RPMI7951 (cell line): Measurements from ENCODE around the gene CHMP4B. TPM values are rescaled to one million over a fixed set of nuclear protein-coding genes. Genes with fewer than 3 reads are reported as not detected.
"Not testable (repeated sequence)": the region's sequence is repeated elsewhere in the genome, so short reads cannot be mapped to it uniquely, and the experiment has no call there.

Experiments
- DNase-seq: peaks from one replicate; pipeline ENCODE4 v3.0.0-alpha.2; 2012; ENCODE audit warnings: low read depth
- total RNA-seq: library from RNA; depleted of rRNA; stranded (reverse); fragments of >200 nt; shearing (Covaris generic); gene quantifications from 2 replicates; pipeline ENCODE4 v1.2.3, GENCODE V29; 2014

Gene CHMP4B
- total RNA-seq, 1 experiment from 2014 or later: 54.1 TPM

DNA sequence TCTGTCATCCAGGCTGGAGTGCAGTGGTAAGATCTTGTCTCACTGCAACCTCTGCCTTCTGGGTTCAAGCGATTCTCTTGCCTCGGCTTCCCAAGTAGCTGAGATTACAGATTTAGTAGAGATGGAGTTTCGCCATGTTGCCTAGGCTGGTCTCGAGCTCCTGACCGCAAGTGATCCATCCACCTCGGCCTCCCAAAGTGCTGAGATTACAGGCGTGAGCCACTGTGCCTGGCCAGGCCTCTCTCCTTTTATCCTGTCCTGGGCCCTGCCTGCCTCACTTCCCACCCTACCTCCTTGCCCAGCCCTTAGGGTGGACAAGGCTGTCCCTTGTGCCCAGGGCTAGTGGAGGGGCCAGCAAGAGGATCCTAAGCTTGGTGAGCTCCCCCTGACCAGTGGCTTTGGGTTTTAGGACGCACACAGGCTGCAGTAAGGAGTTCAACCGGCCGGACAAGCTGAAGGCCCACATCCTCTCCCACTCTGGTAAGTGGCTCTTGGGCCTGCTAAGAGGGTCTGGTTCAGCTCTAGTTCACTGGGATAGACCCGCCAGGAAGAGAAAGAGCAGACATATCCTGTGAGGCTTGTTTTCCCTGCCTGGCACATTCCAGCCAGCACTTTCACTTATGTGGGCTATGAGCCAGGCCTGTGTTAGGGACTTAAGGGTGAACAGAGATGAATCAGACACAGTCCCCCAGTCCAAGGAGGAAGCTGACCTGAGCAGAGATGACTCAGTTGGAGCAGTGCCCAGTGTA is 21.9 kb upstream of the CHMP4B start:
- peak; percentile 98 for DNase-seq

DNA sequence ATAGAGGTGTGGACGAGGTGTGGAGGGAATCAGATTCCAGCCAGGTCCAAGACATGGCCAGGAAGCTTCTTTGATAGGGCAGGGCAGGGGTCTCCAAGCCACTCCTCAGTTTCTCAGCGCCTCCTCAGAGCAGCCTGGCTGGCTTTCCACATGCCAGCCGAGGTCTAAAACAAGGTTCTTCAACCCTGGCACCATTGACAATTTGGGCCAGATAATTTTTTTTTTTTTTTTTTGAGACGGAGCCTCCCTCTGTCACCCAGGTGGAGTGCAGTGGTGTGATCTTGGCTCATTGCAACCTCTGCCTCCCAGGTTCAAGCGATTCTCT is 21.3 kb upstream of the CHMP4B start:
- no peak for DNase-seq

DNA sequence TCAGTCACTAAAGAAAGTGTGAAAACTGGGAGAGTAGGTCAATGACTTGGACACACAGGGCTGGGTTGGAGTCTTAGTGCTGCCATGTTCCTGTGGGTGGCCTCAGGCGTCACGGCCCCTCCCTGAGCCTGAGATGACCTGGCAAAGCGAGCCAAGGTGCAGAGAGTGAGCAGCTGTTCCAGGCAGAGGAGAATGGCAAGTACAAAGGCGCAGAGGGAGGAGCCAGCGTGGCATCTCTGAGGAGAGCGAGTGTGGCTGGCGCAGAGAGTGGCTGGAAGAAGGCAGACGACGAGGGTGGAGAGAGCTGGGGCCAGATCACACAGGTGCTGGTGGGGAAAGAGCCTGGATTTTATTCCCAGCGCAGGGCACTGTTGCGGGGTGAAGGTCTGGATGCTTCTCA is 20.6 kb upstream of the CHMP4B start:
- no peak for DNase-seq

DNA sequence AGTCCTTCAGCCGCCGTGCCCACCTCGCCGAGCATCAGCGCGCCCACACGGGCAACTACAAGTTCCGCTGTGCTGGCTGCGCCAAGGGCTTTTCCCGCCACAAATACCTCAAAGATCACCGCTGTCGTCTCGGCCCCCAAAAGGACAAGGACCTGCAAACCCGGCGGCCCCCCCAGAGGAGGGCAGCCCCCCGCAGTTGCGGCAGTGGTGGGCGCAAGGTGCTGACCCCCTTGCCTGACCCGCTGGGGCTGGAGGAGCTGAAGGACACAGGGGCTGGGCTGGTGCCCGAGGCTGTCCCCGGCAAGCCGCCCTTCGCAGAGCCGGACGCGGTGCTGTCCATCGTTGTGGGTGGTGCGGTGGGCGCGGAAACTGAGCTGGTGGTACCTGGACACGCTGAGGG is 20.1 kb upstream of the CHMP4B start:
- no peak for DNase-seq

DNA sequence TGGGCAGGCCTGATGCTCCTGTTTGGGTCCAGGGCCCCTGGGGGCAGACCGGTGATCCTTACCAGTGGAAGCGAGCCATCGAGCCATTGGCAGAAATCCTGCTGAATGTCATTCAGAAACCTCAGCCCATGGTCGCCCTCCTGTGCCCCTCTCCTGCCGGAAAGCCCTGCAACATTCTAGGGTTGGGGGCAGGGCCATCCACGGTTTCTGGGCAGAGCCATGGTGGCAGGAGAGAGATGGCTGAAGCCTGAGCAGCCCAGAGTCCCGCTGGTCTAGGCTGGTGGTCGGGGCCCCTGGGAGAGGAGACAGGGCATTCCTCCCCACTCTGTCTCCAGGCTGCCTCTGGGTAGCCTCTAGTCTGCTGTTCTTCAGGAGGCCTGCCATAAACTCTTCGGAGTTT is 19.6 kb upstream of the CHMP4B start:
- no peak for DNase-seq

DNA sequence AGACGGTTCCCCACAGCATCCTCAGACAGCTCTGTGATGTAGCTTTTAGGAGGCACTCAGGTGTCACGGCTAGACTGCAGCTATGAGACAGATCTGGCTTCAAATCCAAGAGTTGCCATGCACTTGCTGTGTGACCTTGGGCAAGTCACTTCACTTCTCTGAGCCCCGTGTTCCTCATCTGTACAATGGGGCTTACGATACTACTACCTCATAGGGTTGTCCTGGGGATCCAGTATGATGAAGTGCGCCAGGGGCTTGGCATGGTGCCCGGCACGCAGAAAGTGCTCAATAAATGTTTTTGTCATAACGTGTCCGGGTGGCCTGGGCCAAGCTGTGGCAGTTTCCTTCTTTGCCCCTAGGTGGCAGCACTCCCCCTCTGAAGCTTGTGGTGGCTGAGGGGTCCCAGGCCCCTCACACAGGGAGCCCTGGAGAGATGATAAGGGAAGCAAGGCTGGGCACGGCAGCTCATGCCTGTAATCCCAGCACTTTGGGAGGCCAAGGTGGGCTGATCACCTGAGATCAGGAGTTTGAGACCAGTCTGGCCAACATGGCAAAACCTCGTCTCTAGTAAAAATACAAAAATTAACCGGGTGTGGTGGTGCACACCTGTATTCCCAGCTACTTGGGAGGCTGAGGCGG is 19.1 kb upstream of the CHMP4B start:
- DNase-seq: peak; percentile 23

DNA sequence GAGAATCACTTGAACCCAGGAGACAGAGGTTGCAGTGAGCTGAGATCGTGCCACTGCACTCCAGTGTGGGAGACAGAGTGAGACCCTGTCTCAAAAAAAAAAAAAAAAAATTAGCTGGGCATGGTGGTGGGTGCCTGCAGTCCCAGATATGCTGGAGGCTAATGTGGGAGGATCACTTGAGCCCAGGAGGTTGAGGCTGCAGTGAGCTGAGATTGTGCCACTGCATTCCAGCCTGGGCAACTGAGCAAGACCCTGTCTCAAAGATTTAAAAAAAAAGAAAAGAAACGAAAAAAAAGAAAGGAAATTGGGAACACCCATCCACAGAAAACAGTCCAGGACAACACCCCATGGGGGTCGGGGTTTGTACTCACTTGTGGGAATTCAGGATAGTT is 18.6 kb upstream of the CHMP4B start:
- not testable (repeated sequence) for DNase-seq

DNA sequence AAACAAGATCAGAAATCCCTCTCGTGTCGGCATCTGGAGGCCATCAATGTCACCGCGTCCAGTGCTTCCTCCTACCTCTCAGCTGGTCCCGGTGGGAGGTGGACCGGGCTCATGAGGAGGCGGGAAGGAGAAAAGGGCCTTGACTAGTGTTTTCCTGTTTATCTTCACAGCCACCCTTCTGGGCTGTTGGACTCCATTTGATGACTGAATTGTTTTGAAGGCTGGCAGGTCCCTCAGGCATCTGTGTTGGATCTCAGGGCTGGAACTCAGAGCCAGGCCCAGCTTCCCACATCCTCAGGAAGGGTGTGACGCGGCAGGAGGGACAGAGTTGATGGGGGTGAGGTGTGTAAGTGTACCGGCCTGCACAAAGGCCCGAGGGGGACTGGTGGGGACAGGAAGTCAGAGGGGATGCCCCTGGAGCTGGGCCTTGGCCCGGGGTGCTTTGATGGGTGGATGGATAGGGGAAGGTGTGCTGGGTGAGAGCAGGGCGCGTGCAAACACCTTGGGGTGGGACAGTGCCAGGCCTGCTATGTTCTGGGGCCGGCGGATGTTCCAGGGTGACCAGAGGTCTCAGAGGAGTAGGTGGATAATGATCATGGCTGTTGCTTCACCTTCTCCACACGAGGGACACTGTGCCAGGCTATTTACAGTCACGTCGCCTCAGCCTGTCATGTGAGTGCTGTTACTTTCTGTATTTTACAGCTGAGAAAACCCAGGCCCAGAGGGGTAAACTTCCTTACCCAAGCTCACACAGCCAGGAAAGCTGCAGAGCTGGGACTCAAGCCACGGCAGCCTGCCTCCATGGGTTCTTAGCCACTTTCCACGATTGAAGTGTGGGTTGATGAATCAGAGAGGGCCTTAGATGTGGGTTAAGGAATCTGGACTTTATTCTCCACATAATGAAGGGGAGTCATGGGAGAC is 17.9 kb upstream of the CHMP4B start:
- peak; percentile 74 for DNase-seq

DNA sequence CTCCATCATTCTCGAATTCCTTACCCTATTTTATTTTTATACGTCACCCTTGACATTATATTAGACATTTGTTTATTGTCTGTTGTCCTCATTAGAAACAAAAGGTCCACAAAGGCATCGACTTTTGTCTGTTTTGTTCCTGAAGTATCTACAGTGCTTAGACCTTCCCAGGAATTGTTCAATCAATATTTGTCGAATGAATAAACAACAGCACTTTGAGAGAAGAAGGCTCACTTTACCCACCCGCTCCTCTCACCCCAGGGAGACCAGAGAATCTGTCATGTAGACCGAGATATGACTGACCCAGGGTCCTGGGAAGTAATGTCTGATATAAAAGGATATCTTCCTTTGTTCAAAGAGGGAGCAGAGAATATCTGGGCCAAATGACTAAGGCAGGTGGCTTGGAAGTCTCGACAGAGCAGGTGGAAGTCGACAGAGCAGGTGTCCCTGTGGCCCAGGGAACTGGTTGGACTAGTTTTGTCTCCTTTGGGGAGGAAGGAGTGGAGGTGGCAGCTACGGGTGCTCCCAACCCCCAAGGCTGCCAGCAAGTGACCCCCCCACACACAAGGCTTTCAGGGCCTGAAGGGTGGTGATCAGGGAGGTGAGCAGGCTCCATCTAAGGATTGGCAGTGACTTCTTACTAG is 14.8 kb upstream of the CHMP4B start:
- DNase-seq: no peak

DNA sequence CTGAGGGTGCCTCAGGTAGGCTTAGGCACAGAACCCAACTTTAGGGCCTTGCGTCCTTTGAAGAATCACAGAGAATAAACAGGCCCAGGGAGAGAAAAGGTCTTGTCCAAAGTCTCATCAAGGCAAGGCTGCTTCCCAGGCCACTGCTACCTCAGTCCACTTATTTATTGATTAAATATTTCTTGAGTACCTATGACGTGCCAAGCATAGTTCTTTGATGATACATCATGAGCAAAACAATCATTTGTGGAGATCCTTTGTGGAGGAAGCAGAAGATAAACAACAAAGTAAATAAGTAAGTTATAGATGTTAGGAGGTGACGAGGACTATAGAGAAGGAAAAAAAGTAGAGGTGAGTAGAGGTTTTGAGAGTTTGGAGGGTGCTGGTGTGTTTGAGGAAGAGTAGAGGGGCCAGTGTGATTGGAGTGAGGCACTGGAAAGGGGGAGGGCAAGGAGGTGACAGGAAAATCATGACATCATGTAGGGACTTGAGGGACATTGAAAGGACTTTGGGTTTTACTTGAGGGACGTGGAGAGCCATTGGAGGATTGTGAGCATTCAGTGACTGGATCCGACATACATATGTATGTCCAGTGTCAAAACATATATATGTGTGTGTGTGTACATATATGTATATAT is 14.1 kb upstream of the CHMP4B start:
- DNase-seq: no peak

DNA sequence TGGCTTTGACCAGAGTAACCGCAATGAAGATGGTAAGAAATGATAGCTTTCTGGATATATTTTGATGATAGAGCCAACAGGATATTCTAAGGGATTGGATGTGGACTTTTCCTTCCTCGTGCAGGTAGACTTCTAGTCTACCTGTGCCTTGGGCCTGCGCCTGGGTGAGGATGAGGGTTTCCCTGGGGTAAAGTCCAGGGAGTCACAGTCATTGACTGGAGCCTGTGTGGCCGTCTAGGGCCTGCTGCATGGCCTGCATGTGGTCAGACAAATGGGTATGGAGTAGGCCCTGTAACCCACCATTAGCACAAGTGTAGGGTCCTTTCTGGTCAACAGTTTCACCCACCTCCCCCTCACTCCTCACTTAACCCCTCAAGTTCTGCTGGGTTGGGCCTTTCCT is 12.7 kb upstream of the CHMP4B start:
- DNase-seq: no peak

DNA sequence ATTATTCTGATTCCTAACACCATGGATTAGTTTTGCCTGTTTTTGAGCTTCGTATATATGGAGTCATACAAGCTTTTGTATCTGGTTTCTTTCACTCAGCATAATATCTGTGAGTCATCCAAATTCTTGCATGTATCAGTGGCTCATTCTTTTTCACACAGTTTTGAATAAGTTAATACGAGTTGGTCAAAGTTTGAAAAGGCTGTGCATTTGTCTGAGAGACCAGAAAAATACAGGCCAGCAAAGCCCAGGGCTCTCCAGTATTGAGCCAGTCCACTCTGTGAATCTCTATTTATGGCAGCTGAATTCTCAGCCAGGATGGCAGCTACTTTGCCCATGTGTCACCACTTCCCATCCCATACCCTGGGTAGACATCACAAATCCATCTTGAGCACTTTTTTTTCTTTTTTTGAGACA is 7.2 kb upstream of the CHMP4B start:
- peak; percentile 56 for DNase-seq

DNA sequence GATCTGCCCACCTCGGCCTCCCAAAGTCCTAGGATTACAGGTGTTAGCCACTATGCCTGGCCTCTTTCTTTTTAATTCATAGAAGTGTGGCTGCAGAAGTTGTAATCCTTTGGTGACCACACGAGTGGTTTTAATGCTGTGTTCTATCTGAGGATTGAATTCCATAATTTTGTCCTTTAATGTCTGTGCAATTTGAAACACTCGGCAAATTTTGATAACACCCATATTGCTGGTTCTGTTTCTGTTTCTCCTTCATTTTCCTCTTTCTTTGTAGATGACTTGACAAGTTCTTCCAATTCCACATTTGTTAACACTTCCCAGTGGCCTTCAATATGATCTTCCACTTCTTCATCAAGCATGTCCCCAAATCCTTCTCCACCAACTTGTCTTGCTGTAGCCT is 2.8 kb upstream of the CHMP4B start:
- DNase-seq: no peak

DNA sequence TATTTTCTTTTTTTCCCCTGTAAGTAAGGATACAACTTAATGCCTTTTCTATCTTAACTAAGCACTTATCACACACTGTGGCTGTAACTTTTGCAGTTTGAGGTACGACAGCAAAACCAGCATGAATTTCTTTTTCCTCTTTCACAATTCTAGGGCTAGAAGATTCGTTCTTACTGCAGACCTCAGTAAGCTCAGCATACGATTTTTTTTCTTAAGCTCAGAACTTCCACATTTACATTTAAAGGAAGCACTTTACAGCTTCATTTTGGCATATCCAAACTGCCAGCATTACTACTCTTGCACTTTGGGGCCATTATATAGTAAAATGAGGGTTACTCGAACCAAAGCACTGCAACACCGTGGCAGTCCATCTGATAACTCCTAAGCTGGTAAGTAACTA is 889 bp upstream of the CHMP4B start:
- no peak for DNase-seq

DNA sequence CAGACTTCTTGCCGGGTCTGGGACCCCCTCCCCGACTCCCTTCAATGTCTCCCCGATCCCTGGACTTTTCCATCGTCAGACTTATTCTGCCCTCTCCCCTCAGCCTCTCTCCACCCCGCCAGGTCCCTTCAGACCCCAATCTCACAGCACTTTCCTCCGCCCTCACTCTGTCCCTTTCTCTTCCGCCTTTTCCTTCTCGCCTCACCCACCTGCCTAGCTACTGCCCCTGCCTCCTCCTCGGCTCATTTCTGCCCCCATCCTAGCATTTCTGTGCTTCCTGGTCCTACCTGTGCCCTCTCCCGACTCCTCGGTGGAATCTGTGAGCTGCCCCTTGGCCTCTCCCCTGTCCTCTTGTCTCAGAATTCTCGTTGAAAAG is 616 bp downstream of the CHMP4B start:
- DNase-seq: peak; percentile 7

DNA sequence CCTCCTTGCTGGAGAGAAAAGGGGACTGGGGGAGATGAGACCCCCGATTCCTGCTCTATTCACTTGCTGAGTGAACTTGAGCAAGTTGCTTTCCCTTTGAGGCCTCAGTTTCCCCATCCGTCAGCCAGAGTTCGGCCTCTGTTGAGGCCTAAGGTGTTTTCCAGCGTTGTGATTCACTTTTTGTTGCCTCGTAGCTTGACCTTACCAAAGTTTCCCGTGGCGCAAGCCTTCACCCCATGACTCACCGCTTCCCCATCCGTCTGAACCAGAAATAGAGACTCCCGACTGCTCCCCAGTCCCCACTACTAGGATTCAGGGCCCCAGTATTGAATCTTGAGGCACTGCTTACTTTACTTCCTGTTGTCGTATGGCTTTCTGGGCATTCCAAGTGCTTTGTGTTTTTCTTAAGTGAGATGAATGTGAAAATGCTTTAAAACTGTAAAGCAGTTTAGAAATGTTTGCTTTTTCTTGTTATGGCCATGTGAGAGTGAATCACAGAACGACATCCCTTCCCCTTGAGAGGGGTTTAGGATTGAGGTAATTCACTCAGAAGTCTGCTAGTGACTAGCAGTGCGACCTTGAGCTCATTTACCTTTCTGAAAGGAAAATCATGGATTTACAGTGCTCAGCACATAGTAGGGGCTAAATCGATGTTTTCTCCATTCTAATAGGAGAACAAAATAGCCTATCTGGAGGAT is 1.2 kb downstream of the CHMP4B start:
- DNase-seq: peak; percentile 84

DNA sequence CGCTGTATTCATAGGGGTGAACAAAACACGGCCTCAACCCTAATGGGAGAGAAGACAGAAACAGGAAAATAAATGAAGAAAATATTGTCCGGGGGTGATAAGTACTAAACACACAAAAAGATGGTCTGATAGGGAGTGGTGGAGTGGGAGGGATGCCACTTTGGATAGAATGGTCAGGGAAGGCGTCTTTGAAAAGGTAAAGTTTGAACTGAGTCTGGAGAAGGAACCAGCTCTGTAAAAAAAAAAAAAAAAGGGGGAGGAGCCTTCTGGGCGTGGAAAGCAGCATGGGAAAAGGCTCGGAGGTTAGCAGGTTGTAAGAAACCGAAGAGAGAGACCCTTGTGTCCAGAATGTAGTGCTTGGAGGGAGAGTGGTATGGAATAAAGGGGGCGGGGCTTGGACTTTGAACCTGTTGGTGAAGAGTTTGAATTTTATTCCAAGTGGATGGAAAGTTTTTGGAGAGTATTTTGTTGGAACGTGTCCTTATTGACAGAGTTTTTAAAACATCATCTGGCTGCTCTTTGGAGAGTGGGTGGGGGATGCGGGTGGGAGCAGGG is 1.8 kb downstream of the CHMP4B start:
- peak; percentile 33 for DNase-seq

DNA sequence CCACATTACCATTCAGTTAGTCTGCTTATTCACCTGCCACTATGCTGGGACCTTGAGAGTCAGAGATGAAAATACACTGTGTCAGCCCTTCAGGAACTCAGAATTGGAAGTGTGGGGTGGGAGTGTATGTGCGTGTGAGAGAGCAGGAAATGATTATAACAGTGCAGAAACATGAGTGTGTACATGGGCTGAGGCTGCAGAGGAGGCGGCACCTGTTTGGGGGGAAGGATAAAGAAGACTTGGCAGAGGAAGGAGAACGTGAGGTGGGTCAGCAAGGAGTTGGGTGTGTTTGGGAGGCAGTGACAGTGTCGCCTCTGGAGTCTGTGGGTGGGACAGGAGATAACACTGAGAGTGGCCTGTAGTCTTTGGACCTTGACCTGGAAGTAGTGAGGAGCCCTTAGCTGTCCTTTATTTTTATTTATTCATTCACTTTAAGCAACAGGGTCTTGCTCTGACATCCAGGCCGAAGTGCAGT is 3.1 kb downstream of the CHMP4B start:
- no peak for DNase-seq

DNA sequence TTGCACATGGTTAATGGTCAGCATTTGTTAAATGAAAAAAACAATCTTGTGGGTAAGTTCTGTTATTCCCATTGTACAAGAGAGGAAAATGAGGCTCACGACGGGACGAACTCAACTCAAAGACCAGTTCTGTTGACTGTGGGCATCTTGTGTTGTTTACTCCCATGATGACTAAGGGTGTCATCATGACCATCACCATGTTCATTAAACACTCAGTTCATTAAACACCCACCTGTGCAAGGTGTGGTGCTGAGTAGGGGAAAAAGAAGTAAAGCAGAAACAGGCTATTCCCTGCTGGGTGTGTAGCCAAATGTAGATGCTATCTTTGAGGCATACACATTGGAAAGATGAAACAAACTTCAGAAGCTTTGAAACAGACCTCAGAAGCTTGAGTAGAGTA is 4.5 kb downstream of the CHMP4B start:
- DNase-seq: no peak

DNA sequence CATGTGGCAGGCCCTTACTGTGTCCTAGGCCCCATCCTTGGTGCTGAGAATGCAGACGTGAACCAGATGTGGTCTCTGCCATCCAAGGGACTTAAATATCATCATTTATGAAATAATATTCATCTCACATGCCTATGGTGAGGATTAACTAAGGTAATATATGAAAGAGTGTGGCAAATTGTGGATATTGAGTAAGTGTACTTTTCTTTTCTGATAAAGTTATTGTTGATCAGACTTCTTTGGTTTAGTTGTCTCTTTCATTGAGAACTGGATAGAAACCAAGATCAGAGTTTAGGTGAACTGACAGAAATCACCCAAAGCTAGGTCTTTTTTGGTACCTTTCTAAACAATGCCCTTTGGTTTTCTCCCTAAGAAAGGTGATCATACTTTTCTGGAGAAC is 5.0 kb downstream of the CHMP4B start:
- DNase-seq: no peak

DNA sequence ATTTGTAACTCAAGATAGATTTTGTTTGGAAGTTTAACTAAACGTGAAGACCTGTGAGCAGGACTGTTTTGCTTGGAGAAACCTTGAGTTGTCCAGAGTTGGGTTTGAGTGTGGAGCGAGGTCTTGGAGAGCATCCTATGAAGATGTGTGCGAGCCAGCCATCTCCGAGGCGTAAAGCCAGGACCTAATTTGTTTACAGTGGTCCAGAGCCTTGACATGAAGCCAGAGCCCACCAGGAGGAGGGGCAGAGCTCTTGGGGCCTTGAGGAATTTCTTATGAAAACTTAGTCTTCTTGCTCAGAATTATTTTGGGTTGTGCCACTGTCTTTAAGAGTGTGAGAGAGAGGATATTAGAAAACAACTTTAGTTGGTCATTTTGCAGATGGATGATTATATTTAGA is 6.3 kb downstream of the CHMP4B start:
- DNase-seq: no peak
